Stimulated activated CD8-positive, alpha-beta memory T cell treated with anti-CD3 and anti-CD28 coated beads, Interleukin-15, amount 100 ng/mL, for 48 hours (primary cell): Measurements from ENCODE around the gene EGLN1.
"Not testable (repeated sequence)": the region's sequence is repeated elsewhere in the genome, so short reads cannot be mapped to it uniquely, and the experiment has no call there.

Experiments
- DNase-seq, 2 donors: peaks; one replicate each; pipeline ENCODE4 v3.0.0-alpha.2; 2020; ENCODE audit warnings: low read depth in 2 of 2

Gene EGLN1

GRCh38 chr1:231362325-231362724, 59.8 kb downstream of the EGLN1 start:
- no peak for DNase-seq

GRCh38 chr1:231359113-231359512, 63.0 kb downstream of the EGLN1 start:
- DNase-seq = no peak

- no peak for DNase-seq
Observed at GRCh38 chr1:231357831-231358354, 64.2 kb downstream of the EGLN1 start.

- DNase-seq = no peak
Observed at GRCh38 chr1:231357187-231357772, 64.8 kb downstream of the EGLN1 start.

- DNase-seq = no peak
Observed at GRCh38 chr1:231355171-231355570, 66.9 kb downstream of the EGLN1 start.

- no peak for DNase-seq
Observed at GRCh38 chr1:231354330-231355020, 67.6 kb downstream of the EGLN1 start.

- no peak for DNase-seq
Observed at GRCh38 chr1:231353086-231353485, 69.0 kb downstream of the EGLN1 start.

GRCh38 chr1:231351816-231352215, 70.3 kb downstream of the EGLN1 start:
- DNase-seq = no peak

- not testable (repeated sequence) for DNase-seq
Observed at GRCh38 chr1:231348856-231349255, 73.2 kb downstream of the EGLN1 start.

GRCh38 chr1:231348442-231348841, 73.6 kb downstream of the EGLN1 start:
- no peak for DNase-seq

- no peak for DNase-seq
Observed at GRCh38 chr1:231347961-231348360, 74.1 kb downstream of the EGLN1 start.

- no peak for DNase-seq
Observed at GRCh38 chr1:231340328-231341013, 81.6 kb downstream of the EGLN1 start.

- no peak for DNase-seq
Observed at GRCh38 chr1:231338270-231339128, 83.6 kb downstream of the EGLN1 start, which contains the start of gene SPRTN. Gene SPRTN (plus strand): TSS chr1:231338293. CDS start chr1:231338384, 91 bp downstream.

- DNase-seq = peak; percentile 94 to 95
Observed at GRCh38 chr1:231337472-231338269, 84.4 kb downstream of the EGLN1 start, which contains the start of gene EXOC8. Gene EXOC8 (minus strand): TSS chr1:231337852. CDS start chr1:231337745, 107 bp downstream.

GRCh38 chr1:231337043-231337471, 85.0 kb downstream of the EGLN1 start:
- DNase-seq = no peak

- DNase-seq = no peak
Observed at GRCh38 chr1:231335663-231336602, 86.2 kb downstream of the EGLN1 start.

GRCh38 chr1:231334952-231335351, 87.1 kb downstream of the EGLN1 start:
- no peak for DNase-seq

GRCh38 chr1:231334079-231334666, 87.9 kb downstream of the EGLN1 start:
- no peak for DNase-seq

GRCh38 chr1:231332761-231333160, 89.3 kb downstream of the EGLN1 start:
- DNase-seq = no peak
